H1 (cell line): Measurements from ENCODE around the gene BBIP1. TPM values are rescaled to one million over a fixed set of nuclear protein-coding genes. Genes with fewer than 3 reads are reported as not detected.

Experiments
- CTCF ChIA-PET: fragments of 300-600 bp; sonication (Branson Sonifier 250); formaldehyde crosslinking; loops from one replicate; lab custom pipeline; 2021; ENCODE audit not compliant: partially characterized antibody; lab: Charles Lee
- POLR2A ChIA-PET: fragments of 300-600 bp; sonication (Branson Sonifier 250); formaldehyde crosslinking; loops from one replicate; lab custom pipeline; 2021; ENCODE audit warnings: inconsistent platforms; ENCODE audit not compliant: partially characterized antibody; lab: Charles Lee
- DNase-seq, 2 experiments: peaks; one replicate each; pipeline versions ENCODE4 v3.0.0 to v3.0.0-alpha.2; 2010 to 2022; ENCODE audit warnings: low spot score in 2 of 2, low read depth in 1 of 2, mixed read lengths in 1 of 2
- FAIRE-seq: peaks from 2 replicates; lab custom pipeline; 2011; peaks lifted over from hg19 to GRCh38; lab: Jason Lieb, UNC
- H2AFZ ChIP-seq: 2 replicates; pipeline ENCODE4 v1.8.1; 2012; ENCODE audit warnings: low read length, inconsistent platforms
- H2AK5ac ChIP-seq: 2 replicates; pipeline ENCODE4 v1.6.1; 2013; ENCODE audit warnings: low read depth, low read length
- H2BK120ac ChIP-seq: replicated peaks from 2 replicates; pipeline ENCODE3; 2013; ENCODE audit warnings: low read depth, low read length, inconsistent platforms
- H2BK12ac ChIP-seq: 2 replicates; pipeline ENCODE4 v1.6.1; 2013; ENCODE audit warnings: low read depth, low read length
- H2BK15ac ChIP-seq: 2 replicates; pipeline ENCODE4 v1.6.1; 2013; ENCODE audit warnings: low read length
- H2BK20ac ChIP-seq: 2 replicates; pipeline ENCODE4 v1.6.1; 2013; ENCODE audit warnings: low read length
- H2BK5ac ChIP-seq: 2 replicates; pipeline ENCODE4 v1.6.1; 2013; ENCODE audit warnings: low read depth, low read length
- H3K14ac ChIP-seq: 2 replicates; pipeline ENCODE4 v1.6.1; 2013; ENCODE audit warnings: inconsistent platforms; ENCODE audit not compliant: insufficient read length
- H3K18ac ChIP-seq: 2 replicates; pipeline ENCODE4 v1.6.1; 2013; ENCODE audit warnings: low read length; ENCODE audit errors: extremely low read depth
- H3K23ac ChIP-seq: 2 replicates; pipeline ENCODE4 v1.6.1; 2013; ENCODE audit warnings: inconsistent platforms; ENCODE audit not compliant: insufficient read length
- H3K23me2 ChIP-seq: 2 replicates; pipeline ENCODE4 v1.6.1; 2013; ENCODE audit warnings: low read depth, low read length
- H3K27ac ChIP-seq: 2 replicates; pipeline ENCODE4 v1.6.1; 2011; ENCODE audit warnings: low read depth, low read length, inconsistent platforms
- H3K27me3 ChIP-seq, 4 experiments: replicated peaks in 1 of 4; 1 replicate in 1 of 4; 2 replicates in 3 of 4; pipeline versions ENCODE4 v1.6.1 to v1.8.1; 2011 to 2013; ENCODE audit warnings: low read length in 3 of 4, mild to moderate bottlenecking in 3 of 4, inconsistent platforms in 2 of 4, mixed read lengths in 2 of 4, moderate library complexity in 1 of 4; ENCODE audit not compliant: control insufficient read depth in 3 of 4, insufficient read depth in 3 of 4; ENCODE audit errors: extremely low read depth in 1 of 4
- H3K36me3 ChIP-seq, 4 experiments: 2 replicates each; pipeline versions ENCODE4 v1.6.1 to v1.8.1; 2011 to 2013; ENCODE audit warnings: mild to moderate bottlenecking in 4 of 4, low read length in 3 of 4, moderate library complexity in 2 of 4, control low read depth in 1 of 4, inconsistent platforms in 1 of 4; ENCODE audit not compliant: insufficient read depth in 4 of 4, control insufficient read depth in 2 of 4
- H3K4ac ChIP-seq: replicated peaks from 2 replicates; pipeline ENCODE3; 2013; ENCODE audit warnings: low read length, low read depth, mixed read lengths, inconsistent platforms; ENCODE audit not compliant: insufficient read length
- H3K4me1 ChIP-seq, 4 experiments: replicated peaks in 1 of 4; 1 replicate in 1 of 4; 2 replicates in 3 of 4; pipeline versions ENCODE4 v1.6.1 to v1.8.1; 2011 to 2013; ENCODE audit warnings: low read length in 3 of 4, inconsistent platforms in 2 of 4, mixed read lengths in 1 of 4; ENCODE audit not compliant: insufficient read depth in 4 of 4, control insufficient read depth in 3 of 4
- H3K4me2 ChIP-seq, 2 experiments: 2 replicates each; pipeline versions ENCODE4 v1.6.1 to v1.8.1; 2011 to 2013; ENCODE audit warnings: low read depth in 2 of 2, low read length in 2 of 2, control low read depth in 1 of 2, inconsistent platforms in 1 of 2, mild to moderate bottlenecking in 1 of 2; ENCODE audit not compliant: insufficient read depth in 1 of 2
- H3K4me3 ChIP-seq, 4 experiments: fragments of 200-600, 300-600 bp in 1 of 4; sonication (generic), shearing (Covaris generic), sonication (Bioruptor Twin) in 1 of 4; 2 replicates each; pipeline versions ENCODE4 v1.5.1 to v1.8.1; 2011 to 2016; ENCODE audit warnings: low read length in 4 of 4, low read depth in 3 of 4, control low read depth in 2 of 4, inconsistent platforms in 2 of 4, mild to moderate bottlenecking in 2 of 4, mixed read lengths in 1 of 4, moderate library complexity in 1 of 4; ENCODE audit not compliant: insufficient read depth in 2 of 4; ENCODE audit errors: extremely low read depth in 1 of 4
- H3K56ac ChIP-seq: replicated peaks from 2 replicates; pipeline ENCODE3; 2013; ENCODE audit warnings: low read depth, mild to moderate bottlenecking, mixed read lengths, low read length, inconsistent platforms; ENCODE audit not compliant: insufficient read length
- H3K79me1 ChIP-seq: 2 replicates; pipeline ENCODE4 v1.6.1; 2013; ENCODE audit warnings: low read depth, low read length, control low read depth
- H3K79me2 ChIP-seq, 2 experiments: 2 replicates each; pipeline versions ENCODE4 v1.6.1 to v1.8.1; 2012 to 2013; ENCODE audit warnings: low read length in 2 of 2, mild to moderate bottlenecking in 2 of 2, inconsistent platforms in 1 of 2; ENCODE audit not compliant: insufficient read depth in 2 of 2, control insufficient read depth in 1 of 2
- H3K9ac ChIP-seq, 4 experiments: replicated peaks in 1 of 4; 1 replicate in 1 of 4; 2 replicates in 3 of 4; pipeline versions ENCODE4 v1.6.1 to v1.8.1; 2011 to 2013; ENCODE audit warnings: low read depth in 3 of 4, low read length in 3 of 4, control low read depth in 2 of 4, mild to moderate bottlenecking in 2 of 4, moderate library complexity in 2 of 4, inconsistent platforms in 1 of 4; ENCODE audit errors: extremely low read depth in 1 of 4
- H3K9me3 ChIP-seq, 2 experiments: 2 replicates each; pipeline versions ENCODE4 v1.6.1 to v1.8.1; 2012 to 2013; ENCODE audit warnings: mild to moderate bottlenecking in 2 of 2, moderate library complexity in 2 of 2, control low read depth in 1 of 2, inconsistent platforms in 1 of 2, low read depth in 1 of 2, low read length in 1 of 2, mixed read lengths in 1 of 2; ENCODE audit not compliant: insufficient read depth in 2 of 2
- H4K20me1 ChIP-seq, 2 experiments: replicated peaks in 1 of 2; 2 replicates each; pipeline versions ENCODE3 to v1.8.1; 2011 to 2013; ENCODE audit warnings: inconsistent platforms in 2 of 2, low read length in 2 of 2, mild to moderate bottlenecking in 1 of 2; ENCODE audit not compliant: insufficient read depth in 2 of 2, control insufficient read depth in 1 of 2
- H4K5ac ChIP-seq: 2 replicates; pipeline ENCODE4 v1.6.1; 2013; ENCODE audit warnings: low read length, low read depth, mixed read lengths, inconsistent platforms; ENCODE audit not compliant: insufficient read length
- H4K8ac ChIP-seq: 2 replicates; pipeline ENCODE4 v1.8.0; 2013; ENCODE audit warnings: mild to moderate bottlenecking, moderate library complexity, low read length, inconsistent platforms; ENCODE audit not compliant: insufficient read depth; ENCODE audit errors: extremely low read depth
- H4K91ac ChIP-seq: replicated peaks from 2 replicates; pipeline ENCODE3; 2013; ENCODE audit warnings: low read length, mixed read lengths, inconsistent platforms; ENCODE audit not compliant: insufficient read length
- BCL11A ChIP-seq, 2 experiments: IDR thresholded peaks; one replicate each; pipeline ENCODE4 v1.6.1; 2011; ENCODE audit warnings: low read depth in 2 of 2, low read length in 2 of 2, mild to moderate bottlenecking in 2 of 2
- CBX5 ChIP-seq: fragments of 300-800, 300-1000 bp; sonication (generic); IDR thresholded peaks from 2 replicates; pipeline ENCODE4 v1.7.1; 2016; ENCODE audit warnings: antibody characterized with exemption, low read length, low read depth
- EP300 ChIP-seq, 2 experiments: IDR thresholded peaks; 1 replicate in 1 of 2; 2 replicates in 1 of 2; pipeline ENCODE4 v1.6.1; 2011 to 2012; ENCODE audit warnings: low read depth in 2 of 2, low read length in 2 of 2, mild to moderate bottlenecking in 2 of 2, borderline replicate concordance in 1 of 2, inconsistent platforms in 1 of 2, moderate library complexity in 1 of 2
- HDAC6 ChIP-seq: IDR thresholded peaks from one replicate; pipeline ENCODE4 v1.7.1; 2012; ENCODE audit warnings: low read depth, mild to moderate bottlenecking, inconsistent platforms, low read length, moderate library complexity
- KDM1A ChIP-seq: fragments of 200-600, 300-600 bp; sonication (generic); IDR thresholded peaks from 2 replicates; pipeline ENCODE4 v1.7.1; 2016; ENCODE audit warnings: mild to moderate bottlenecking, low read length, borderline replicate concordance
- RXRA ChIP-seq: IDR thresholded peaks from 2 replicates; pipeline ENCODE4 v1.6.1; 2011; ENCODE audit warnings: low read depth, mild to moderate bottlenecking, low read length, moderate library complexity; ENCODE audit not compliant: insufficient read depth
- SAP30 ChIP-seq: fragments of 300-600 bp; sonication (generic); IDR thresholded peaks from 2 replicates; pipeline ENCODE4 v1.7.1; 2012; ENCODE audit warnings: low read length, moderate library complexity, mild to moderate bottlenecking, inconsistent platforms; ENCODE audit not compliant: insufficient read depth, insufficient replicate concordance
- SP1 ChIP-seq: IDR thresholded peaks from 2 replicates; pipeline ENCODE4 v1.6.1; 2011; ENCODE audit warnings: low read depth, low read length
- TAF7 ChIP-seq: optimal IDR thresholded peaks from 2 replicates; pipeline ENCODE3; 2011; ENCODE audit warnings: low read depth, mild to moderate bottlenecking, inconsistent platforms, low read length, moderate library complexity, borderline replicate concordance
- WGBS, 2 experiments: shearing (Covaris generic) in 1 of 2; methylation state at CpG; one replicate each; pipeline versions ENCODE4 v1.1.6 to v1.1.7; 2013 to 2015; ENCODE audit warnings: low lambda C conversion rate in 2 of 2, mixed read lengths in 2 of 2, inconsistent platforms in 1 of 2, low coverage in 1 of 2, missing lambda C conversion rate in 1 of 2; ENCODE audit not compliant: insufficient replicate concordance in 2 of 2, insufficient coverage in 1 of 2, insufficient read length in 1 of 2; ENCODE audit errors: extremely low coverage in 1 of 2, missing lambda C conversion rate in 1 of 2; 5-methylcytosine and 5-hydroxymethylcytosine counted together
- polyA plus RNA-seq, 7 experiments: library from polyadenylated mRNA; depleted of rRNA in 3 of 7; stranded (reverse) in 5 of 7; unstranded in 2 of 7; fragments of >200 nt in 5 of 7; fragments of 200-250 nt in 2 of 7; gene quantifications; 1 replicate in 5 of 7; 2 replicates in 1 of 7; 4 replicates in 1 of 7; pipeline versions ENCODE4 v1.2.1 to v1.2.3, GENCODE V29; 2011 to 2013; ENCODE audit warnings: missing spikeins in 2 of 7, mixed read lengths in 2 of 7
- total RNA-seq: library from RNA; stranded (reverse); fragmentation: NEBNext Ultra II Directional; extraction: Animal tissue kit (Norgen Biotek cat#: 25700); gene quantifications from 2 replicates; pipeline ENCODE4 v1.2.1, GENCODE V29; 2021
- TF ChIP-seq, protein P1 (sequence below): IDR thresholded peaks from 2 replicates; pipeline ENCODE4 v1.6.1; 2012; ENCODE audit warnings: inconsistent platforms

BBIP1 gene
- total and polyA plus RNA-seq, 2 of the 8 experiments (the other 6 are each of a cell fraction or from before 2014, with no cell fraction given) = 8.8 to 19.6 TPM

DNA sequence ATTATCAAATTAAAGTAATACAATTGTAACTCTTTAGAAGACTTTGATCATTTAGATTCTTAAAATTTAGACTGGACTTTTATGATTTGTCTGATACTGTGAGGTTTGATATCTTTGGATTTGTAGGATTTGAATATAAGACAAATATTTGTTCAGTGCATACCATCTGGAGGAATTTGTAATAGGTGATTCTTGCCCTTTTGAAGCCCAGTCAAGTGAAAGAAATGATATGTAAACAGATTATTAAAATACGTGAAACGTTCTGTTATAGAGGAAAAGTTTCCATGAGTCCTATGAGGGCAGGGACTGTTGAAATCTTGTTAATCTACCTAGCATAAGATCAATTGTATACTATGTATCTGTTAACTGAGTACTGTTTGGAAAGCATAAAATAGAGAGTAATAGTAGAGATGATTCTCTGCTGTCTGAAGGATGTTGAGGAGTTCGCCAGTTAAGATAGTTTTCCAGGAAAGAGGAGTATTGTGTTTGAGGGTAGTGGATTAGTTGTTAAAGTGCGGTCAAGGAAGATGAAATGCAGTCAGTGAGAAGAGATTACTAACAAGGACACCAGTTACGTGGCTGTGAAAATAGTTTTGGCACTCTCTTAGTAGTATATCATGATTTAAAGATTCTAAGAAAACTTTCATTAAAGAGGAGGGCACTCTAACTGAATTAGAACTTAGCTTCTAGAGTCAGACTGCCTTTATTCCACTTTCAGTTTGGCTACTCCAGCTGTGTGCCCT, 32.9 kb downstream of the BBIP1 start:
- Histone ChIP-seq H3K27ac (no peak overlapping the region), H3K36me3 (peaks cover 0 to 29% (median 3%) of the 10 kb centered on the region in 4 experiments; a peak in 2 of 8 replicates)
- POLR2A ChIA-PET = interaction anchor here (0.6 kb wide), 1 partner anchor 112 kb away, joined by 3 read pairs; no protein-coding TSS in a partner anchor

More for the DNA sequence above, 32.9 kb downstream of the BBIP1 start:
- no peak overlapping the region for H3K9ac ChIP-seq
- 74 to 100% methylated on average over 2 to 5 of the region's 5 CpGs for WGBS, 2 experiments
- no peak overlapping the region for H2AFZ ChIP-seq
- H3K4me2 ChIP-seq = no peak overlapping the region
- no peak overlapping the region for H3K4me3 ChIP-seq
- CTCF ChIA-PET = interaction anchor here (2.4 kb wide), 1 partner anchor 140 kb away, joined by 14 read pairs; no protein-coding TSS in a partner anchor
- H3K23ac ChIP-seq = no peak overlapping the region
- H3K18ac ChIP-seq = no peak overlapping the region
- peaks cover 0 to 1% (median 0%) of the 10 kb centered on the region in 4 experiments; a peak in 1 of 7 replicates for H3K27me3 ChIP-seq
- no peak overlapping the region for H3K4ac ChIP-seq
- TF ChIP-seq TAF7 (no peak), KDM1A (no peak), RXRA (no peak), HDAC6 (no peak), EP300 (IDR thresholded peaks at IDR 0.05; ENCODE audit: borderline replicate concordance in 1 of 2, low read depth in 2 of 2, low read length in 2 of 2) (no peak), SAP30 (no peak), CBX5 (no peak), SP1 (no peak), BCL11A (IDR thresholded peaks at IDR 0.05; ENCODE audit: low read depth in 2 of 2, low read length in 2 of 2) (no peak)
- TF ChIP-seq, protein P1, sequence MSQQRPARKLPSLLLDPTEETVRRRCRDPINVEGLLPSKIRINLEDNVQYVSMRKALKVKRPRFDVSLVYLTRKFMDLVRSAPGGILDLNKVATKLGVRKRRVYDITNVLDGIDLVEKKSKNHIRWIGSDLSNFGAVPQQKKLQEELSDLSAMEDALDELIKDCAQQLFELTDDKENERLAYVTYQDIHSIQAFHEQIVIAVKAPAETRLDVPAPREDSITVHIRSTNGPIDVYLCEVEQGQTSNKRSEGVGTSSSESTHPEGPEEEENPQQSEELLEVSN = no peak
- H3K4me1 ChIP-seq = no peaks in the 10 kb centered on the region
- H2BK120ac ChIP-seq = no peak overlapping the region
- no peak overlapping the region for H3K56ac ChIP-seq
- no peak overlapping the region for H2BK20ac ChIP-seq
- H3K79me1 ChIP-seq = no peaks in the 10 kb centered on the region
- DNase-seq = no peak
- H2AK5ac ChIP-seq = no peak overlapping the region
- H3K9me3 ChIP-seq = no peaks in the 10 kb centered on the region
- FAIRE-seq = no peak
- no peak overlapping the region for H2BK12ac ChIP-seq
- no peak overlapping the region for H4K91ac ChIP-seq
- H4K5ac ChIP-seq = no peak overlapping the region
- H2BK15ac ChIP-seq = no peak overlapping the region
- no peak overlapping the region for H4K8ac ChIP-seq
- no peak overlapping the region for H2BK5ac ChIP-seq
- H3K14ac ChIP-seq = no peak overlapping the region
- peaks cover 0 to 2% of the 10 kb centered on the region in 2 experiments for H4K20me1 ChIP-seq
- no peaks in the 10 kb centered on the region for H3K79me2 ChIP-seq
- no peaks in the 10 kb centered on the region for H3K23me2 ChIP-seq
